Upper lobe of right lung (tissue), 1 donor: ENCODE measurements around the gene ASAH2. TPM values are rescaled to one million over a fixed set of nuclear protein-coding genes. Genes with fewer than 3 reads are reported as not detected.
"Not testable (repeated sequence)": the region's sequence is repeated elsewhere in the genome, so short reads cannot be mapped to it uniquely, and the experiment has no call there.

Experiments
- ATAC-seq: fragments of 200-7000 bp; cut with Tn5 transposase; one replicate; pipeline ENCODE4 v1.9.1; 2020; ENCODE audit warnings: mild to moderate bottlenecking, moderate library complexity
- DNase-seq: peaks from one replicate; pipeline ENCODE4 v3.0.0-alpha.2; 2020
- H3K27ac ChIP-seq: fragments of 200-600 bp; one replicate; pipeline ENCODE4 v1.8.0; 2022
- H3K27me3 ChIP-seq: fragments of 200-600 bp; one replicate; pipeline ENCODE4 v1.8.0; 2022; ENCODE audit warnings: mild to moderate bottlenecking
- H3K36me3 ChIP-seq: fragments of 200-600 bp; one replicate; pipeline ENCODE4 v1.8.0; 2022
- H3K4me1 ChIP-seq: fragments of 200-600 bp; one replicate; pipeline ENCODE4 v1.8.0; 2022
- H3K4me3 ChIP-seq: fragments of 200-600 bp; one replicate; pipeline ENCODE4 v1.8.0; 2022; ENCODE audit warnings: mild to moderate bottlenecking
- H3K9me3 ChIP-seq: fragments of 200-600 bp; one replicate; pipeline ENCODE4 v1.8.0; 2022
- CTCF ChIP-seq: fragments of 200-600 bp; IDR thresholded peaks from one replicate; pipeline ENCODE4 v1.8.0; 2022; ENCODE audit warnings: antibody characterized with exemption
- intact Hi-C: fragments of 100-400 bp; cut with DNase I; formaldehyde crosslinking; loops from one replicate; pipeline ENCODE4 v1.11.0; 2022
- total RNA-seq: library from RNA; stranded (reverse); fragmentation: NEBNext Ultra II Directional; extraction: Animal tissue kit (Norgen Biotek cat#: 25700); gene quantifications from one replicate; pipeline ENCODE4 v1.2.1, GENCODE V29; 2021
- donor health status: DM: no; HTN: yes; CAD: no; lungs with severe emphysema.

ASAH2 gene
- total RNA-seq, 1 donor from 2014 or later: 1.5 TPM

GRCh38 chr10:50248598-50248997 is 2.7 kb downstream of the ASAH2 start:
- ATAC-seq (no peak), DNase-seq (no peak)
- Histone ChIP-seq H3K4me1 (no peaks in the 10 kb centered on the region), H3K4me3 (no peak overlapping the region), H3K36me3 (no peaks in the 10 kb centered on the region), H3K27ac (no peak overlapping the region), H3K9me3 (no peaks in the 10 kb centered on the region), H3K27me3 (peaks cover 4% of the 10 kb centered on the region)
- TF ChIP-seq CTCF: no peak
- intact Hi-C loops: no loop called here

GRCh38 chr10:50248062-50248461 is 3.3 kb downstream of the ASAH2 start:
- ATAC-seq: no peak
- no peak for TF ChIP-seq CTCF

GRCh38 chr10:50244201-50244600 is 7.1 kb downstream of the ASAH2 start:
- peaks cover 5% of the 10 kb centered on the region for H3K27me3 ChIP-seq
- no peaks in the 10 kb centered on the region for H3K4me1 ChIP-seq
- no peaks in the 10 kb centered on the region for H3K36me3 ChIP-seq
- TF ChIP-seq CTCF: no peak
- DNase-seq: no peak
- intact Hi-C loops: no loop called here
- H3K27ac ChIP-seq: no peak overlapping the region
- ATAC-seq: no peak
- H3K9me3 ChIP-seq: no peaks in the 10 kb centered on the region
- H3K4me3 ChIP-seq: no peak overlapping the region

More at GRCh38 chr10:50248062-50248461, 3.3 kb downstream of the ASAH2 start:
- DNase-seq: no peak
- Histone ChIP-seq H3K27ac (no peak overlapping the region), H3K4me1 (no peaks in the 10 kb centered on the region), H3K27me3 (peaks cover 5% of the 10 kb centered on the region), H3K4me3 (no peak overlapping the region), H3K36me3 (no peaks in the 10 kb centered on the region), H3K9me3 (no peaks in the 10 kb centered on the region)
- intact Hi-C loops: no loop called here

- Histone ChIP-seq H3K9me3 (no peaks in the 10 kb centered on the region), H3K4me1 (no peaks in the 10 kb centered on the region), H3K27ac (no peak overlapping the region), H3K36me3 (no peaks in the 10 kb centered on the region), H3K4me3 (no peak overlapping the region), H3K27me3 (peaks cover 5% of the 10 kb centered on the region)
- DNase-seq (no peak), ATAC-seq (no peak)
- TF ChIP-seq CTCF: no peak
- intact Hi-C loops: no loop called here
Measured at GRCh38 chr10:50242777-50243176, 8.5 kb downstream of the ASAH2 start.

- H3K36me3 ChIP-seq, intact Hi-C loops, H3K4me3 ChIP-seq, H3K27ac ChIP-seq, H3K4me1 ChIP-seq, H3K27me3 ChIP-seq, H3K9me3 ChIP-seq, ATAC-seq, DNase-seq: not testable (repeated sequence)
Measured at GRCh38 chr10:50241478-50241877, 9.8 kb downstream of the ASAH2 start.

GRCh38 chr10:50234486-50234885 is 16.8 kb downstream of the ASAH2 start:
- peaks cover 9% of the 10 kb centered on the region for H3K27me3 ChIP-seq
- no peak overlapping the region for H3K4me3 ChIP-seq
- no peaks in the 10 kb centered on the region for H3K36me3 ChIP-seq
- ATAC-seq (no peak), DNase-seq (no peak)
- H3K9me3 ChIP-seq: no peaks in the 10 kb centered on the region
- H3K4me1 ChIP-seq: no peaks in the 10 kb centered on the region
- intact Hi-C loops: no loop called here
- no peak overlapping the region for H3K27ac ChIP-seq
- no peak for TF ChIP-seq CTCF
